HS-5 (cell line): ENCODE results near the gene PAX4.

Experiments used
- DNase-seq: peaks from one replicate; pipeline ENCODE4 v3.0.0-alpha.2; 2012; ENCODE audit warnings: low read depth

PAX4 gene, protein sequence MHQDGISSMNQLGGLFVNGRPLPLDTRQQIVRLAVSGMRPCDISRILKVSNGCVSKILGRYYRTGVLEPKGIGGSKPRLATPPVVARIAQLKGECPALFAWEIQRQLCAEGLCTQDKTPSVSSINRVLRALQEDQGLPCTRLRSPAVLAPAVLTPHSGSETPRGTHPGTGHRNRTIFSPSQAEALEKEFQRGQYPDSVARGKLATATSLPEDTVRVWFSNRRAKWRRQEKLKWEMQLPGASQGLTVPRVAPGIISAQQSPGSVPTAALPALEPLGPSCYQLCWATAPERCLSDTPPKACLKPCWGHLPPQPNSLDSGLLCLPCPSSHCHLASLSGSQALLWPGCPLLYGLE

DNA sequence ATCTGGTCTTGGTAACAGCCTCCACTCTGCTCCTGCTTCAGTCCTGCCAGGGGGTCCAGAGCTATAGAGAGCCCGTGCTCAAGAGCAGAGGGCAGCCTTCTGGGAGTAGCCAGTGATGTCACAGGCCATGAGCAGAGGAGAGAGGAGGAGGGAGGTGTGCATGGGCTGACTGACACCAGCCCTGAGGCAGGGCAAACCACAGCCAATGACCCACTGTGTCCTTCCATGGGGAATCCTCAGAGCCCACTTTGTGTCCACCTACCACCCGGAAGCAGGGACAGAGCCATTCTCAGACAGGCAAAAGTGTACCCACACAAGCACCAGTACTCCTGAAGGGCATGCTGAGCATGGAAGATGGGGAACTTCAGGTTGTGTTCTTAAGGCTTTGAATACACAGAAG lies at the start of gene PAX4:
TSS of gene PAX4 (minus strand) at position 101 of the 400 bp plus-strand sequence. CDS start 2,214 bp downstream, outside the sequence.
- no peak for DNase-seq

DNA sequence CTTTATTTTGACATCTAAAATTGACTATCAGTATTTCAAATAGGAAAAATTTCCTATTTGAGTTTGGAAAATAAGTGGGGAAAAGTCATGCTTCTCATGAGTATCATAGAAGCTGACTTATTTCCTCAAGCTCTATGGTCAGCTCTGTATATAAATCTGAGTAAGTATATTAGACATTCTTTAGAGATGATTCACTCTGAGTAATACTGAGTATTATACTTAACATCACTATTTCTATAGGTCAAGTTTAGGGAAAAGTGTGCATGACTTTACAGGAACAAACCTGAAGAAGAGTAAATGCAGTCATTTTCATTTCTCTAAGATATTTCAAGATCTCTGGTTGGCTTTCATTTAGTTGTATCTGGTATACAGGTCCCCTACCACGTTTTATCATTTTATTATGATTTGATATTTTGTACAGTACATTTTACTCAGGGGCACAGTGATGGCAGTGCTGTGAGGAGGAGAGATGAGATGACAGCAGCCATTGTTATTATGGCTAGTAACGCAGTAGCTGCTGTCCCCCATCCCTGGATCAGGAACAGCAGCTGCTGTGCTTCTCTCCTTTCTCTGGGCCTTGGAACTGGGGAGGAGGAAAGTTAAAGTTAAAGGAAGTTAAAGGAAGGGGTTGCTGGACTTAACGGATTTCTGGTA lies 49.2 kb upstream of the PAX4 start:
- peak; percentile 61 for DNase-seq

DNA sequence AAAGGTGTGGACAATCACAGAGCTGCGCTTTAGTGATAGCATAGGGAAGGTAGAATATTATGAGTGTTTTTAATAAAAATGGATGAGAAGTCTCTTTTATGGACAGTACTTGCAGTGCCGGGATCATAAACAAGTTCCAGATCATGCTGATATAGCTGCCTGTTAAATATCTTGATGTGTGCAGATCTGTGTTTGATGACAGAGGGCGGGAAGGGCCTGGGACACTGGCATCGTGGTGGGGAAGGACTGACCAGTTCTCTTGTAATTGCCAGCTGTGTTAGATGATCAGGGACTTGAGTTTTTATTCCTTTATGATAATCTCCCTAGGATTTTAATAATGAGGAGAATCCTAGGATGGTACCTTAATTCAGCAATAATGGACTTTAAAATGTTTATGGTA lies 48.7 kb upstream of the PAX4 start:
- DNase-seq: no peak

DNA sequence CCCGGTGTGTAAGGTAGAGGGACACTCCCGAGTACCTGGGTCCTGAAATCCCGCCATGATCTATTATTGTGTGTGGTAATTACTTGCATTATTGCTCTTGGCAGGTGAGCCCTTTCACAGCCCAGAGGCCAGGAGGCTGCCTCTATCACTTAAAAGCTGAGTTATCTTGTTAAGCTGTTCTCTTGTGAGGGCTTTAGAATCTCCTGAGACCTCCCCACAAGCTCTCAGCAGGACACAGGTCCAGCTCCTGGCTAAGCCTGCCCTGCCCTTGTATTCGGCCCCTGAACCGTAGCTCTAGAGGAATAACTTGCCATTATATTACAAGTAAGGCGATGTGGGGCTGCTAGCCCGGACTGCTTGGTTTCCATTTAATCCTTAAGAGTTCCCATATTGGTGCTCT lies 48.0 kb upstream of the PAX4 start:
- DNase-seq: no peak

DNA sequence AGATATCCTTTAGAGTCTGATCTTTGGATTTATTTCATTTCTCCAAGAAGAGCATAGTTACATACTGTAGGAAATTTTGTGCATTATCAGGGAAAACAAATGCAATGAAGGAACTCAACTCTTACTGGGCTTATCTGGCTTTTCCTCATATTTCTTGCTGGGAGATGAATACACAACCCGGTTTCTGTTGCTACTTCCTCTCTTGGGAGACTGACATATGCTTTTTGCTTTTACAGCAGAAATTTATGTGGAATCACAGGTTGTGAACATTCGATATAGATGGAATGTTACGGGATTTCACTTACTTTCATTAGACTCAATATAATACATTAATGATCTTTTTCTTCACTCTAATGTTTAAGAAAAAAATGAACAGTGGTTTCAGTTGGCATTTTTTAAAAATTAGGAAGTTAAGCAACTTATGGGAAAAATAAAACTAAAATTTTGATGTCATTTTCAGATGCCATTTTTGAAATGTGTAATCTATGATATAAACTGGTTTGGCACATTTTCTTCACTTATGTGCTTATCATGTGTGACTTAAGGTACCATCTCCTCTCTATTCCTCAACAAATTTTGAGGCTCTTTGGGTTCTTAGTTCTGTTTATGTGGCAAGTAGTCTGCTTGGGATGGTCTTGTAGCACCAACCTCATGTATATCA lies 41.2 kb upstream of the PAX4 start:
- no peak for DNase-seq

DNA sequence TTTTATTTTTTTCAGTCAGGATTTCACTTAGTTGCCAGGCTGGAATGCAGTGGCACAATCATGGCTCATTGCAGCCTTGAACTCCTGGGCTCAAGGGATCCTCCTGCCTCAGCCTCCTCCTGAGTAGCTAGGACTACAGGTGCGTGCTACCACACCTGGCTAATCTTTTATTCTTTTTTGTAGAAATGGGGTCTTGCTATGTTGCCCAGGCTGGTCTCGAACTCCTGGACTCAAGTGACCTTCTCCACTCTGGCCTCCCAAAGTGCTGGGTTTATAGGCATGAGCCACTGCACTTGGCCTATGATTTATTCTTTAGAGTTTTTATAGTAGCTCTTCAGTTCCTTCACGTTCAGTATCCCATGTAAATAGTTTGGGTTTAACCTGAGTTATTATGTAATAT lies 39.6 kb upstream of the PAX4 start:
- no peak for DNase-seq

DNA sequence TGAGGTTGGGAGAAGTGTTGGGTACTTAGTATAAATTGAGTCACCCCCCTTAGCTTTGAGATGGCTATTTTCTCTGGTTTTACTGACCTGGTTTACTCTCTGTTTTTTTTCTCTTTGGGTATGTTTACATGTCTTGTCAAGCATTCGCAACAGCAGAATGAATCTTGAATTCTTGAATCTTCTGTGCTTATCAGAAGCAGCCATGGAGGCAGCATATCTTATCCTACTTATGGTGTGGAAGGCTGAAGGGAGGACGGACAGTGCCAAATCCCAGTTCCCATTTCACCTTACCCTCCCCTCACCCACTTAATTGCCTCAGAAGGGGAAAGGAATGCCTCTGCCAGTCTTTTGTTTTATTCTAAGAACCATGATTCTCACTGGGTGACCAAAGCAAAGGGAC lies 37.8 kb upstream of the PAX4 start:
- DNase-seq: no peak

DNA sequence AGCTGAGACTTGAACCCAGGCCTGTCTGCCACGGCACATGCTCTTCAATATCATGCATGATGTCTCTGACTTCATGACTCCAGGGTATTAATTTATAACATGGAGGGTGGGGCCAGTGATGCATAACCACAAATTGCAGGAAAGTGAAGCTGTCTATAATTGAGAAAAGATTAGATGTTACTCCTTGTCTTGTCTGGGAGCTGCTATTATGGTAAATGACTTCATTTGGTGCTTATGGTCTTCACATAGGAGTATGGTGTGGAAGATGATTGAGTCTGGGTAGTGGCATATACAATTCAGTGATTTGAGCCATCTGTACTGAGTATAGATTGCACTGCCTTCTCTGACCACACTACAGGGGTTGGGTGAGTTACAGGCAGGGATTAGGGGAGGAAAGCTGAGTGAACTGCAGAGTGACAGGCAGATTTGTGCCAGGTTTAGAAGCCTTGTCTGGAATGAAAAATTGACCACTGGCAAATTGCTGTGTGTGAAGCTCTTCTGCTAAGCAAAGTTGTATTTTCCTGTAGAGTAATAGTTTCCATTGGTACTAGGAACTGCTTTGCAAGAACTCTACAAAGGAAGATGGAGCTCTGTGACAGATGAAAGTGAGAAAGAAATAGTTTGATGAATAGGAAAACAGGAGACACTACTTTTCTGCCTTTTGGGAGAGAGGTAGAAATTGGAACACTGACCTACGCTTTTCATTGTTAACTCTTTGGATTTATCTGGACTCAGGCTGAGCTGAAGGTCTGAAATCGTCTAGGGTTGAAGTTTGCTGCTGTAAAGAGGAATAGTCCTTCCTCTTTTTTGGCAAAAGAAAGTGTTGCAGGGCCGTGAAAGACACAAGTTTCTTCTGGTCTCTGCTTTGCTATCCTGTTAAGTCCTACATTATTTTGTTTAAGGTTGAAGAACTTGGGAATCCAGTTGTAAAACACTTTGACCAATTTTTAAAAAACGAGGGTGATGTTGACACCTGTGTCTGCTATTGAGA lies 36.8 kb upstream of the PAX4 start:
- no peak for DNase-seq

DNA sequence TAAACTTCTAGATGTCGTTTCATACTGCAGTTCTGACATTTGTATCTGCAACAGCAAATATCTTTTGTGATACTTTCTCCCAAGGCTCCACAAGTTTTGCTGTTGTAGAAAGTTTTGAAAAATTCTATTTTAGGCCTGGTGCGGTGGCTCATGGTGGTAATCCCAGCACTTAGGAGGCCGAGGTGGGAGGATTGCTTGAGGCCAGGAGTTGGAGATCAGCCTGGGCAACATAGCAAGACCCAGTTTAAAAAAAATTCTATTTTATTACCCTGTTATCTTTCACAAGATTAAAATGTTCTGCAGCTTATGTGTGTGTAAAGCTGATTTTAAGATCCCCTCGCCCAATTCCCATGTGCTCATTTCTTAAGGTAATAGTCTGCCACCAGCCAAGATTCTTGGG lies 35.5 kb upstream of the PAX4 start:
- no peak for DNase-seq

DNA sequence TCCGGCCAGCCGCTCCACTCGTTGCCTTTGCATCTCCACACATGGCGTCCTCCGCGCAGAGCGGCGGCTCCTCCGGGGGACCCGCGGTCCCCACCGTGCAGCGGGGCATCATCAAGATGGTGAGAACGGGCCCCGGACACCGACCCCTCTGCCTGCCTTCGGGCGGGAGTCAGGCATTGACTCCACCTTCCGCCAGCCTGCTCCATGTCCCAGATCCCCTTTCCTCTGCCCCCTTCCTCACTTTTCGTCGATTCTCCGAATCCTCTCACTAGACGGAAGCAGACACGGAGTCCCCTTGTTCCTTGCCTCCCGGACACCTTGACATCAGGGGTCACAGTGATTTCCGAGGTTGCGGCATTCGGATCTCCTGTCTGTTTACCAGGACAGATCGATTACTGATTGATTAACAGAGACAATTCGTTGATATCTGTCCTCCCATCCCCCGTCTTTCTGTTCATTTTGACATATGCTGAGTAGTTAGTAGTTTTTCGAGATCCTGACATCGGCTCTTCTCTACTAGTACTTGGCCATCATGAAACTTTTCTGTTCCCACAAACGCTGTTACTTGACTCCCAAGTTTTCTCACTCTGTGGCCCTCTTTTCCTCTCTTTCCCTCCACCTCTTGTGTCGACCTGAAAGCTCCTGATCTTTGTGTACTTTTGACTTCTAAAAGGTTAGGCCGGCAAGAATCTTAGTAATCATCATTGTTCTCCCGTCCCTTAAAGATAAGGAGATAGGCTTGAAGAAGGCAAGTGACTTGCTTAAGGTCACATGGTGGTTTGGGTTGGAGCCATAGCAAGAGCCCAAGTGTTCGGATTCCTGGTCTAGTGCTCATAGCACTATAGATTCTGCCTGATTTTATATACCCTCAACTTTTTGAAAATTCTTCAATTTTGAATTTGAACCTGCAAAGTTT lies 34.6 kb upstream of the PAX4 start:
- no peak for DNase-seq

DNA sequence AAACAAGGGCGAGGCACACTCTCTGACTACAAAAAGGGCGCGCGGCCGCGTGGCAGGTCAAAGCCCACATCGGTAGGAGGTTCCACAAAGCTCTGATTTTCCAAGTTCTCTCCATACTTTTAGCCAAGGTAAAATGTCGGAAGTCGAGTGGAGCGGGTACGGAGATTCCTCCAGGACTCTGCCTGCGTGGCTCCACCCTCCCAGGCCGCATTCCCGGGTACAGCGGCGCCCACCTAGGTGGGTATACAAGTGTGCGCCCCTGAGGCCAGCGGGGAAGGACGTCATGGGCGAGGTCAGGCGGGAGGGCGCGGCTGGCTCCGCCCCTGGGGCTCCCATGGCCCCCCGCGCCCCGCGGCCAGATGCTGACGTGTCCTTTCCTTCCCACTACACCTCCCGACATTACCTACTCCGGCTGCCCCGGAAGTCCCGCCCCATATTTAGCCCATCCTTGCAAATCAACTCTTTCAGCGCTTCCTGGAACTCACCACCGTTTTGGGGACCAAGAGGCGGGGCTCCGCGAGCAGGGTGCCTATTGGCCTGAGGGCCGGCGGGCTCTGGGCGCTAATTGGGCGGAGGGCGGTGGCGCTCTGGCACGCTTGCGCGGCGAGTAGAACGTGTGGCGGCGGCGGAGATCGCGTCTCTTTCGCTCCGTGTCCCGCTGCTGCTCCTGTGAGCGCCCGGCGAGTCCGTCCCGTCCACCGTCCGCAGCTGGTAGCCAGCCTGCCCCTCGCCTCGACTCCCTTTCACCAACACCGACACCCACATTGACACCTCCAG lies 33.8 kb upstream of the PAX4 start, which contains the start of gene SND1:
TSS of gene SND1 (plus strand) at position 639 of the 777 bp plus-strand sequence. CDS start 180 bp downstream, outside the sequence.
- DNase-seq: peak; percentile 79

DNA sequence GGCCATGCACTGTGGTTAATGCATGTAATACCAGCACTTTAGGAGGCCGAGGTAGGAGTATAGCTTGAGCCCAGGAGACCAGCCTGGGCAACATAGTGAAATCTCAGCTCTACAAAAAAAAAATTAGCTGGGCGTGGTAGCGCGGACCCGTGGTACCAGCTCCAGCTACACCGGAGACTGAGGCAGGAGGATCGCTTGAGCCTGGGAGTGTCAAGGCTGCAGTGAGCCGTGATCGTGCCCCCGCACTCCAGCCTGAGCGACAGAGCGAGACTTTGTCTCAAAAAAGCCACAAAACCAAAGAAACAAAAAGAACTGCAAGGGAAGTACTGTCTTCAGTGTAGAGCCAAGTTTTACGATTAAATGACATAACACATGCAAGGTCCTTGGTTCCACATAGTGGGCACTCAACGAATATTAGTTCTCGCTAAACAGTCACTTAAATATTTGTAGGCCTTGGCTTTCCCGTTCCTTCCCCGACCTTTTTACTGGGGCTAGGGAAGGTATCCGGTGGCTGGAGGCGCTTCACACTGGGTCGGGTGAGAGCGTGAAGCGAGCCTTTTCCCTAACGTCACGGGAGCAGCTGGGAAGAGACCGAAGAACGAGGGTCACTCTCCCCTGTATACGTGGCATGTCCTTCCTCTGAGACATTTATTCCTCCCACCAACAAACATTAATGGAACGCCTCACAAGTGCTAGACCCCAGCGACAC lies 33.1 kb upstream of the PAX4 start:
- DNase-seq: no peak

DNA sequence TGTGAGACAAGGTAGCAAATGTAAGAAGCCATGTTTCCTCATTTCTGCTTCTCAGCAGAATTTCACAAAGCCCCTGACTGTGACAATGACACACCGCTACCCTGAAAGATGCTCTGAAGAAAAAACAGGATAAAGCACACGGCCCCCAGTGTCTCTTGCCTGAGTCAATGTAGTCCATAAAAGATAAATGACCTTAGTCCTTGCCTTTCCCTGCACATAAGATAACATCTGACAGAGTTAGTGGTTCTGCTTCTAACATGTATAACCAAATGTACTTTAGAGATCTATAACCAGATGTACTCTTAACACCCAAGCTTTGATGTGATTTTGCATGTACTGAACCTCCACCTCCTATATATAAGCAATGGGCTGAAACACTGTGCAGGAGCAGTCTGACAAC lies 31.0 kb upstream of the PAX4 start:
- DNase-seq: no peak

DNA sequence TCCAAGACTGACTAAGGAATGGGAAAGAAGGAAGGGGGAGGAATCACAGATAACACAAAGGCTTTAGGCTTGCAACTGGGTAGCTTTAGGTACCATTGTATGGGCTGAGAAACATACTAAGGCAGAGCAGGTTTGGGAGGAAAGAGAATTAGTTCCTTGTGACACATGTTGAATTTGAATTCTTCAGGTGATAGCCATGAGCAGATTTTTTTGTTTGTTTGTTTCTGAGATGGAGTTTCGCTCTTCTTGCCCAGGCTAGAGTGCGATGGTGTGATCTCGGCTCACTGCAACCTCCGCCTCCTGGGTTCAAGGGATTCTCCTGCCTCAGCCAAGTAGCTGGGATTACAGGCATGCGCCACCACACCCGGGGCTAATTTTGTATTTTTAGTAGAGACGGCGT lies 29.7 kb upstream of the PAX4 start:
- no peak for DNase-seq

DNA sequence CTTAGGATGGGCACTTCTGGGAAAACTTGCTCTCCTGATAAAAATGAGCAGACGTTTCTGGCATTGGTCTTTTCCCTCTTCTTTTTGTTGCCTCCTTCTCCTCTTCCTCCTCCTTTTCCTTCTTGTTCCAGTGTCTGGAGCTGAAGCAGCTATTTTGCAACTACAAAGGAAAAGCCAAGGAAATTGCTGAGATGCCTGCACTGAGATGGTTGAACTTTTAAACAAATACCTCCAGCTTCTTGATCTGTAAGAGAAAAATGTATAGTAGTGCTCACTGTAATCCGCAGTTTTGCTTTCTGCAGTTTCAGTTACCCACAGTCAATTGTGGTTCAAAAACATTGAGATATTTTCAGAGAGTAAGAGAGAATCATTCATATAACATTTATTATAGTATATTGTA lies 26.5 kb upstream of the PAX4 start:
- DNase-seq: no peak

DNA sequence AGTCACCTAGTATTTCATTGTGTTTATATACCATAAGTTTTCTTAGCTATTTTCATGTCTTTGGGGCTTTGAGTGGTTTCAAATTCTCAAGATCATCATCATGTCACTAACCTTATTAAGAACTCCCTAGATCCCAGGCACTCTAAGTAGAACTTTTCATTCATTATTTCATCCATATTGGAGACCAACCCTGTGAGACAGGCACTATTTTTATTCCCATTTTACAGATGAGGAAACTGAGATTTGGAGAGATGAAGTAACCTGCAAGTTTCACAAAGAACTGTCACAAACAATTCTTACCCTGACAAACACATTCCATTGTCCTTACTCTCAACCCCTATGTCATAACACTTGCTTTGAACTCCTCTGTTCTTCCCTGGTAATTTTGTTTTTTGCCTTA lies 20.3 kb upstream of the PAX4 start:
- DNase-seq: no peak

DNA sequence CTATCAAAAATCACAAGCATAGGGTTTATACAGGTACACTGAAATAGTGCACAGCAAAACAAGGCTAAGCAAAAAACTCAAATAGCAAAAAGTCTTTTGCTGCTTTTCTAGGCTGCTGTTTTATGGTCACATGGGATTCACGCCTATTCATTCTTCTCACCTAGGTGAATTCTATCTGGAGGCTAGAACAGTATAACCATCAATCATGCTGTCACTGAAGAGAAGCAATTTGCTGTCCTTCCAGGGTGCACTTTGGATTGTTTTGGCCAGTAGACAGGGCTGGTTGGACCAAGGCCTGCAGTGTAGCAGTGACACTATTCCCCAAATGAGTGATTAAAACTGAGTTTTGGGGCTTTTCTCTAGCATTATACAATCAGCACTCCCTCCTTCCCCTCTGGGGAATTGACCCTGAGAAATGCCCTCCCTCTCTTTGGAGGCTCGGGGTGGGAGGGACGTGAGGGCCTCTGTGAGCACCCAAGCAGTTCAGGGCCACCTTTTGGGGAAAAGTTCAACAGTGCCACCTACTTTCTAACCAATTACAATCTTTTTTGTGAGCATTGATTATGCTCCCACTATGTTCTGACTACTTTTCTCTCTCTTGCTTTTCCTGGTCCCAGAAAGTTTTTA lies 17.8 kb upstream of the PAX4 start:
- no peak for DNase-seq

DNA sequence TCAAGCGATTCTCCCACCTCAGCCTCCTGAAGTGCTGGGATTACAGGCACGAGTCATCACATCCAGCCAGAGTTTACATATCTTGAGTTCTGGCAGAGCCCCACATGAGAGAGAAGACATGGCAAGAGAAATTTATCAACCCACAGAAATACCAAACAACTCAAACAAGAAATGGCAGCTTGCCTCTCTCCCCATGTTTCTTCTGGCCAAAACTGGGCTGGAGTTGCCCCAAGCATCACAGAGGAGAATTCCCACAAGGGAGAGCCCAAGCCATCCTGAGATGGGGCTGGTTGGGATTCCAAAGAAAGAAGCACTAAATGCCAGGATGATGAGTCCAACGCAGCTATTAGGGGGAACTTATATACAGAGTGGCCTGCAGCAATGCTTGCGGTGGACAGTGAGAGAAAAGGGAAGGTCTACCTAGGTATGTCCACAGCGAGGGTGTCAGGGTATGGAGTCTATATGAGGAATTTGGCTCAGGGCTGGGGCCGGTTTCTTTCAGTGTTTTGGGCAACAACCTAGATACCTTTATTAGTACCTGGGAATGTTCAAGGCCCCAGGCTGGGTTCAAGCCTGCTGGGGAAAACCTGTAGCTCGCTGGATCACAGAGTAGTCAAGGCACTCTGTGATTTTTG lies 14.5 kb upstream of the PAX4 start:
- DNase-seq: no peak
